ENCODE measurements around the gene IER2. TPM values are rescaled to one million over a fixed set of nuclear protein-coding genes. Genes with fewer than 3 reads are reported as not detected.
A peak's percentile ranks its signal among the peaks of the same experiment; 100 is the strongest.
"Not testable (repeated sequence)": the region's sequence is repeated elsewhere in the genome, so short reads cannot be mapped to it uniquely, and the experiment has no call there.

Gene IER2
- total and polyA plus RNA-seq, 2 experiments from 2014 or later: 101 to 325 TPM

- Histone ChIP-seq H3K79me2 (no peaks in the 10 kb centered on the region), H3K27ac (peak overlapping the region; percentile 73), H3K9me2 (replicated peaks; ENCODE audit: insufficient read depth) (no peaks in the 10 kb centered on the region), H3K36me3 (replicated peaks; ENCODE audit: insufficient read depth, low read depth) (no peaks in the 10 kb centered on the region), H2AFZ (no peak overlapping the region), H3K4me2 (peak overlapping the region; percentile 55), H3K9me3 (ENCODE audit: low read depth) (no peaks in the 10 kb centered on the region), H3K4me3 (no peak overlapping the region), H3K4me1 (ENCODE audit: insufficient read depth) (peaks cover 9% of the 10 kb centered on the region), H3K27me3 (no peaks in the 10 kb centered on the region), H4K20me1 (ENCODE audit: insufficient read depth, poor library complexity, severe bottlenecking) (no peaks in the 10 kb centered on the region)
- TF ChIP-seq EZH2phosphoT487 (IDR thresholded peaks at IDR 0.05; ENCODE audit: low read depth, severe bottlenecking, unreplicated experiment) (no peak), EZH2 (IDR thresholded peaks at IDR 0.05; ENCODE audit: borderline replicate concordance) (no peak), CTCF (IDR thresholded peaks at IDR 0.05; ENCODE audit: poor library complexity) (no peak)
- 72% methylated on average over 16 of the region's 16 CpGs for WGBS (ENCODE audit: low lambda C conversion rate, missing lambda C conversion rate)
- peak; percentile 66 for DNase-seq (ENCODE audit: low spot score)
Observed at GRCh38 chr19:13181747-13182388, 31.7 kb downstream of the IER2 start.

DNA sequence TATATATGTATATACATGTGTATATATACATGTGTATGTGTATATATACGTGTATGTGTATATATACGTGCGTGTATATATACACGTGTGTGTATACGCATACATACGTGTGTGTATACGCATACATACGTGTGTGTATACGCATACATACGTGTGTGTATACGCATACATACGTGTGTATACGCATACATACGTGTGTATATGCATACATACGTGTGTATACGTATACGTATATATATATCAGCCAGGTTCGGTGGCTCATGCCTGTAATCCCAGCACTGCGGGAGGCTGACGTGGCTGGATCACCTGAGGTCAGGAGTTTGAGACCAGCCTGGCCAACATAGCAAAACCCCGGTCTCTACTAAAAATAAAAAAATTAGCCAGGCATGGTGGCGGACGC is 34.7 kb downstream of the IER2 start:
- over 99% methylated on average over 23 of the region's 23 CpGs for WGBS (ENCODE audit: low lambda C conversion rate, missing lambda C conversion rate)
- not testable (repeated sequence) for H3K36me3 ChIP-seq (replicated peaks; ENCODE audit: insufficient read depth, low read depth); H4K20me1 ChIP-seq (ENCODE audit: insufficient read depth, poor library complexity, severe bottlenecking); H3K9me2 ChIP-seq (replicated peaks; ENCODE audit: insufficient read depth); H3K4me2 ChIP-seq; H3K4me3 ChIP-seq; H3K27ac ChIP-seq; H3K4me1 ChIP-seq (ENCODE audit: insufficient read depth); H3K79me2 ChIP-seq; H3K9me3 ChIP-seq (ENCODE audit: low read depth); H3K27me3 ChIP-seq; DNase-seq (ENCODE audit: low spot score); H2AFZ ChIP-seq

GRCh38 chr19:13185763-13186657 is 35.8 kb downstream of the IER2 start:
- WGBS (ENCODE audit: low lambda C conversion rate, missing lambda C conversion rate): 86% methylated on average over 22 of the region's 22 CpGs
- H3K4me1 ChIP-seq (ENCODE audit: insufficient read depth); H4K20me1 ChIP-seq (ENCODE audit: insufficient read depth, poor library complexity, severe bottlenecking): not testable (repeated sequence)

DNA sequence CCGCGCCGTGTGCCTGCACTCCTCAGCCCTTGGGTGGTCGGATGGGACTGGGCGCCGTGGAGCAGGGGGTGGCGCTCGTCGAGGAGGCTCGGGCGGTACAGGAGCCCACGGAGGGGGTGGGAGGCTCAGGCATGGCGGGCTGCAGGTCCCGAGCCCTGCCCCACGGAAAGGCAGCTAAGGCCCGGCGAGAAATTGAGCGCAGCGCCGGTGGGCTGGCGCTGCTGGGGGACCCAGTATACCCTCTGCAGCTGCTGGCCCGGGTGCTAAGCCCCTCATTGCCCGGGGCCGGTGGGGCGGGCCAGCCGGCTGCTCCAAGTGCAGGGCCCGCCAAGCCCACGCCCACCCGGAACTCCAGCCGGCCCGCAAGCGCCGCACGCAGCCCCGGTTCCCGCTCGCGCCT is 36.5 kb downstream of the IER2 start:
- not testable (repeated sequence) for H3K36me3 ChIP-seq (replicated peaks; ENCODE audit: insufficient read depth, low read depth); H3K27ac ChIP-seq; H3K79me2 ChIP-seq; H3K4me2 ChIP-seq; H4K20me1 ChIP-seq (ENCODE audit: insufficient read depth, poor library complexity, severe bottlenecking); H3K4me3 ChIP-seq; DNase-seq (ENCODE audit: low spot score); H3K4me1 ChIP-seq (ENCODE audit: insufficient read depth); H2AFZ ChIP-seq; H3K9me2 ChIP-seq (replicated peaks; ENCODE audit: insufficient read depth); H3K27me3 ChIP-seq; H3K9me3 ChIP-seq (ENCODE audit: low read depth)
- WGBS (ENCODE audit: low lambda C conversion rate, missing lambda C conversion rate): 99% methylated on average over 11 of the region's 38 CpGs

More at GRCh38 chr19:13185763-13186657, 35.8 kb downstream of the IER2 start:
- DNase-seq (ENCODE audit: low spot score); H3K9me3 ChIP-seq (ENCODE audit: low read depth); H3K9me2 ChIP-seq (replicated peaks; ENCODE audit: insufficient read depth); H2AFZ ChIP-seq; H3K79me2 ChIP-seq; H3K4me3 ChIP-seq; H3K27ac ChIP-seq; H3K4me2 ChIP-seq; H3K27me3 ChIP-seq; H3K36me3 ChIP-seq (replicated peaks; ENCODE audit: insufficient read depth, low read depth): not testable (repeated sequence)

DNA sequence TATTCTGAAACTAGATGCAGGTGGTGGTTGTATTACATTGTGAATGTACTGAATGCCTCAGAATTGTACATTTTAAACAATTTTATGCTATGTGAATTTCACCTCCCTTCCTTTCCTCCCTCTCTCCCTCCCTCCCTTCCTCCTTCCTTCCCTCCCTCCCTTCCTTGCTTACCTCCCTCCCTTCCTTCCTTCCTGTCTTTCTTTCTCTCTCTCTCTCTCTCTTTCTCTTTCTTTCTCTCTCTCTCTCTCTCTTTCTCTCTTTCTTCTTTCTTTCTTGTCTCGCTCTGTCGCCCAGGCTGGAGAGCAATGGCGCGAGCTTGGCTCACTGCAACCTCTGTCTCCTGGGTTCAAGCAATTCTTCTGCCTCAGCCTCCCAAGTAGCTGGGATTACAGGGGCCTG is 37.2 kb downstream of the IER2 start:
- no peak overlapping the region for H3K27ac ChIP-seq
- no peaks in the 10 kb centered on the region for H3K27me3 ChIP-seq
- H3K4me1 ChIP-seq (ENCODE audit: insufficient read depth): peaks cover 4% of the 10 kb centered on the region
- no peak for DNase-seq (ENCODE audit: low spot score)
- H2AFZ ChIP-seq: no peak overlapping the region
- H4K20me1 ChIP-seq (ENCODE audit: insufficient read depth, poor library complexity, severe bottlenecking): no peaks in the 10 kb centered on the region
- no peak overlapping the region for H3K4me3 ChIP-seq
- H3K79me2 ChIP-seq: no peaks in the 10 kb centered on the region
- H3K9me2 ChIP-seq (replicated peaks; ENCODE audit: insufficient read depth): no peaks in the 10 kb centered on the region
- 100% methylated on average over 4 of the region's 4 CpGs for WGBS (ENCODE audit: low lambda C conversion rate, missing lambda C conversion rate)
- no peaks in the 10 kb centered on the region for H3K9me3 ChIP-seq (ENCODE audit: low read depth)
- TF ChIP-seq CTCF (IDR thresholded peaks at IDR 0.05; ENCODE audit: poor library complexity) (no peak), EZH2 (IDR thresholded peaks at IDR 0.05; ENCODE audit: borderline replicate concordance) (no peak), EZH2phosphoT487 (IDR thresholded peaks at IDR 0.05; ENCODE audit: low read depth, severe bottlenecking, unreplicated experiment) (no peak)
- H3K36me3 ChIP-seq (replicated peaks; ENCODE audit: insufficient read depth, low read depth): no peaks in the 10 kb centered on the region
- no peak overlapping the region for H3K4me2 ChIP-seq
